ENCODE measurements around the gene IGBP1. TPM values are rescaled to one million over a fixed set of nuclear protein-coding genes. Genes with fewer than 3 reads are reported as not detected.

Gene IGBP1
- total RNA-seq, 1 donor from 2014 or later: 51.7 TPM

DNA sequence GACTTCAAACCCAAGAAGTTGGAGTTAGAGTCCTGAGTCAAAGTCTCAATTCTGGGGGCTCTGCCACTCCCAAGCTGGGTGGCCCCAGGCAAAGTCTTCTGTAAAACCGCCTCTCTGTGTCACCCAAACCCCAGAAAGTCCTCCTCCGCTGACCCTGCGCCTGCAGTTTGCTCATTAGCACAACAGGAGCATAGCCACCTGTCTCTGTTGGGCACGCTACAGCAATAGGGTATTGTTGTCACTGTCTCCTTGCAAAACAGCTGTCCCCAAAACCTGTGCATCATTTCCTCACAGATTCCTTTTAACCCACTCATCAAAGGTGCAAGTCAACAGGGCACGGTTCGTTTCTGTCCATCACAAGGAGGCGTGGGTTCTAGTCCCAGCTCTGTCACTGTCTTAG, 36.0 kb downstream of the IGBP1 start:
- Histone ChIP-seq H3K27me3 (no peaks in the 10 kb centered on the region), H3K4me1 (no peaks in the 10 kb centered on the region), H3K9me3 (no peaks in the 10 kb centered on the region), H3K36me3 (no peaks in the 10 kb centered on the region), H3K4me3 (no peak overlapping the region), H3K27ac (peak overlapping the region; percentile 42)
- DNase-seq (no peak), ATAC-seq (no peak)
- TF ChIP-seq CTCF (IDR thresholded peaks at IDR 0.05): no peak
- intact Hi-C loops (cut with DNase I): no loop called here

GRCh38 chrX:70171624-70172023, 38.4 kb downstream of the IGBP1 start:
- no peaks in the 10 kb centered on the region for H3K4me1 ChIP-seq
- no peaks in the 10 kb centered on the region for H3K36me3 ChIP-seq
- H3K27me3 ChIP-seq: no peaks in the 10 kb centered on the region
- intact Hi-C loops (cut with DNase I): no loop called here
- no peaks in the 10 kb centered on the region for H3K9me3 ChIP-seq
- H3K4me3 ChIP-seq: no peak overlapping the region
- H3K27ac ChIP-seq: no peak overlapping the region
- ATAC-seq (no peak), DNase-seq (no peak)
- no peak for TF ChIP-seq CTCF (IDR thresholded peaks at IDR 0.05)

DNA sequence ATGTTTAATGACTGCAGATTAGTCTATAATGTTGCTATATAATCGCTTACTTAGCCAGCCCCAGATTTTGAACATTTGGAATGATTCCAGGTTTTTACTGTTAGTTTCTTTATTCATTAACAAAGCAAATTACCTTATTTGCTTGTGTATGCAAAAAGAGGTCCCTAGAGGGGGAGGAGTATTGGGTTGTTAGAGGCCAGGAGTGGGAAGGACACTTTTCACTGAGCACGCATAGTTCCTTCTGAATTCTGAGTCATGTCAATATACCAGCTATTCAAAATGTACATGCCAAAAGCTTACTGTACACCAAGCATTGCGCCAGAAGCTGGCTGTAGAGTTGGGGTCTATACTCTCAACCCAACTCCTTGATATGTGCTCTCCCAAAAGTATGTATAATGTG, 39.0 kb downstream of the IGBP1 start:
- ATAC-seq (no peak), DNase-seq (no peak)
- Histone ChIP-seq H3K27ac (no peak overlapping the region), H3K9me3 (no peaks in the 10 kb centered on the region), H3K27me3 (no peaks in the 10 kb centered on the region), H3K36me3 (no peaks in the 10 kb centered on the region), H3K4me1 (no peaks in the 10 kb centered on the region), H3K4me3 (no peak overlapping the region)
- intact Hi-C loops (cut with DNase I): no loop called here
- TF ChIP-seq CTCF (IDR thresholded peaks at IDR 0.05): no peak

- DNase-seq (no peak), ATAC-seq (no peak)
- no peaks in the 10 kb centered on the region for H3K9me3 ChIP-seq
- no peak overlapping the region for H3K4me3 ChIP-seq
- H3K27ac ChIP-seq: no peak overlapping the region
- intact Hi-C loops (cut with DNase I): no loop called here
- H3K27me3 ChIP-seq: no peaks in the 10 kb centered on the region
- no peaks in the 10 kb centered on the region for H3K4me1 ChIP-seq
- no peaks in the 10 kb centered on the region for H3K36me3 ChIP-seq
- no peak for TF ChIP-seq CTCF (IDR thresholded peaks at IDR 0.05)
Observed at GRCh38 chrX:70172964-70173363, 39.7 kb downstream of the IGBP1 start.

DNA sequence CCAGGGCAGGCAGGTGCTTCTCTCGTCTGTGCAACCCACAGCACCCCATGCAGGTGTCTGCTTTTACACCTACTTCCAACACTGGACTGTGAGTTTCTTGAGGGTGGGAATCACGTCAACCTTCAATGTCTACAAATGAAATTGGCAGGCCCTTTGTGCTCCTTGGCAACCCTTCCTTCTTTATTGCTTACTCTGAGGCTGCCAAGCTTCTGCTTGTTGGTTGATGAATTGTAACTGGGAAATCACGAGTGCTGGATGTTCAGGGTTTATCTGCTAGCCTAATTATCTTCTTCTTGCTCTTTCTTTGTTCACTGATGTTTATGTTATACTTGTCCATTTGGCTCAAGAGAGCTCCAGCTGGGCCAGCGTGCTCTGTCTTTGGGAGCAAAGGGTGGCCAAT, 41.5 kb downstream of the IGBP1 start:
- DNase-seq (no peak), ATAC-seq (no peak)
- Histone ChIP-seq H3K4me1 (no peaks in the 10 kb centered on the region), H3K27ac (no peak overlapping the region), H3K9me3 (no peaks in the 10 kb centered on the region), H3K27me3 (no peaks in the 10 kb centered on the region), H3K4me3 (no peak overlapping the region), H3K36me3 (no peaks in the 10 kb centered on the region)
- intact Hi-C loops (cut with DNase I): no loop called here
- no peak for TF ChIP-seq CTCF (IDR thresholded peaks at IDR 0.05)

DNA sequence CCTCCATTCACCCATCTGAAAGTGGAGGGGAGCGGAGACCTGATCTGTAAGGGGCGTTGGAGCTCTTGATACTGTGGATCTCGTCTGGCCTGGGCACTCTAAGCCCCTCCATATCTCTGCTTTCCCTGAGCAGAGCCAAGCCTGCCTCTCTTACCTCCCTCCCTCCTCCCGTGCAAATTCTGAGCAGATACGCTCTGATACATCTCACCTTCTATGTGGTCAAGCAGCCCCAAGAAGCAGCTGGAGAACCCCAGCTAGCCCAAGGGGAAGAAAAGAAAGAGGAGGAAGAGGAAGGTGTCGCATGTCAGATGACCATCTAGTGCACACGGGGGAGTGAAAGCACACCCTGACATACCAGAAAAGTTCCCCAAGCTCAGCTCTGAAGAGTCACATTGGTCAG, 42.1 kb downstream of the IGBP1 start:
- ATAC-seq (no peak), DNase-seq (no peak)
- TF ChIP-seq CTCF (IDR thresholded peaks at IDR 0.05): no peak
- H3K27ac ChIP-seq: no peak overlapping the region
- H3K36me3 ChIP-seq: no peaks in the 10 kb centered on the region
- no peak overlapping the region for H3K4me3 ChIP-seq
- H3K4me1 ChIP-seq: no peaks in the 10 kb centered on the region
- H3K9me3 ChIP-seq: no peaks in the 10 kb centered on the region
- intact Hi-C loops (cut with DNase I): no loop called here
- no peaks in the 10 kb centered on the region for H3K27me3 ChIP-seq
